Brain microvascular endothelial cell (primary cell): Measurements from ENCODE around the gene SLC35G2.

Experiments
- DNase-seq: peaks from one replicate; pipeline ENCODE4 v3.0.0-alpha.2; 2020
- H3K27ac ChIP-seq: fragments of 250-450 bp; sonication (Bioruptor Pico); 2 replicates; pipeline ENCODE4 v1.5.1; 2020; ENCODE audit warnings: mild to moderate bottlenecking, moderate library complexity
- H3K27me3 ChIP-seq: fragments of 250-450 bp; sonication (Bioruptor Pico); replicated peaks from 2 replicates; pipeline ENCODE4 v1.5.1; 2020; ENCODE audit warnings: mild to moderate bottlenecking
- H3K36me3 ChIP-seq: fragments of 250-450 bp; sonication (Bioruptor Pico); replicated peaks from 2 replicates; pipeline ENCODE4 v1.5.1; 2020; ENCODE audit warnings: mild to moderate bottlenecking
- H3K4me3 ChIP-seq: 2 replicates; pipeline ENCODE4 v1.5.1; 2011; ENCODE audit warnings: low read depth, mild to moderate bottlenecking, control low read depth, low read length, moderate library complexity
- CTCF ChIP-seq: IDR thresholded peaks from 2 replicates; pipeline ENCODE4 v1.5.1; 2011; ENCODE audit warnings: low read depth, mild to moderate bottlenecking, moderate library complexity, low read length, control low read depth, inconsistent platforms; ENCODE audit errors: missing control alignments
- in situ Hi-C: cut with HindIII; loops from 2 replicates; pipeline ENCODE4 v1.10.0; 2017; ENCODE audit warnings: low sequenced_read_pairs, low pct_ligation_motif_present

Gene SLC35G2

GRCh38 chr3:136818191-136818768 lies 646 bp upstream of the SLC35G2 start:
- Histone ChIP-seq H3K4me3 (peak overlapping the region; percentile 82), H3K27me3 (no peaks in the 10 kb centered on the region), H3K27ac (peak overlapping the region; percentile 71), H3K36me3 (no peaks in the 10 kb centered on the region)
- peak; percentile 83 for DNase-seq
- in situ Hi-C loops = no loop called here
- peak; percentile 28 for TF ChIP-seq CTCF

- peak overlapping the region; percentile 71 for H3K27ac ChIP-seq
These were observed 435 bp downstream of the SLC35G2 start for GRCh38 chr3:136819392-136819730.

GRCh38 chr3:136819731-136820679 lies 1.1 kb downstream of the SLC35G2 start:
- Histone ChIP-seq H3K4me3 (peak overlapping the region; percentile 82), H3K27me3 (no peaks in the 10 kb centered on the region), H3K27ac (peak overlapping the region; percentile 71), H3K36me3 (no peaks in the 10 kb centered on the region)
- in situ Hi-C loops = no loop called here
- TF ChIP-seq CTCF = no peak
- peak; percentile 54 for DNase-seq

More at GRCh38 chr3:136819392-136819730, 435 bp downstream of the SLC35G2 start:
- H3K4me3 ChIP-seq = peak overlapping the region; percentile 82
- TF ChIP-seq CTCF = no peak
- no peaks in the 10 kb centered on the region for H3K36me3 ChIP-seq
- H3K27me3 ChIP-seq = no peaks in the 10 kb centered on the region
- peak; percentile 81 for DNase-seq
- in situ Hi-C loops = no loop called here

GRCh38 chr3:136831461-136831860 lies 12.5 kb downstream of the SLC35G2 start:
- Histone ChIP-seq H3K27ac (no peak overlapping the region), H3K4me3 (no peak overlapping the region), H3K36me3 (no peaks in the 10 kb centered on the region), H3K27me3 (no peaks in the 10 kb centered on the region)
- DNase-seq = no peak
- in situ Hi-C loops = no loop called here
- TF ChIP-seq CTCF = no peak

GRCh38 chr3:136835089-136835812 lies 16.3 kb downstream of the SLC35G2 start:
- Histone ChIP-seq H3K4me3 (no peak overlapping the region), H3K36me3 (no peaks in the 10 kb centered on the region), H3K27ac (no peak overlapping the region), H3K27me3 (no peaks in the 10 kb centered on the region)
- in situ Hi-C loops = no loop called here
- no peak for DNase-seq
- TF ChIP-seq CTCF = no peak
